GM19324 (cell line): ENCODE data around the gene PRELID1.
"Not testable (repeated sequence)": the region's sequence is repeated elsewhere in the genome, so short reads cannot be mapped to it uniquely, and the experiment has no call there.

Source experiments
- ATAC-seq: cut with Tn5 transposase; IDR thresholded peaks from one replicate; pipeline ENCODE4 v1.9.1; 2021; ENCODE audit warnings: mild to moderate bottlenecking, moderate library complexity; ENCODE audit not compliant: unreplicated experiment, low FRiP score

The PRELID1 gene

GRCh38 chr5:177303121-177303924 lies at the start of gene PRELID1, which contains the start of gene RAB24:
Gene PRELID1 (plus strand): TSS chr5:177303799. CDS start chr5:177303986, 187 bp downstream.
Gene RAB24 (minus strand): TSS chr5:177303719. CDS start chr5:177303288, 431 bp downstream.
- peak; percentile 67 for ATAC-seq

- ATAC-seq, result no peak
Observed at GRCh38 chr5:177256296-177256695, 47.3 kb upstream of the PRELID1 start.

GRCh38 chr5:177258711-177259110 lies 44.9 kb upstream of the PRELID1 start:
- ATAC-seq, result not testable (repeated sequence)

- no peak for ATAC-seq
Observed at GRCh38 chr5:177260961-177261360, 42.6 kb upstream of the PRELID1 start.

- ATAC-seq, result no peak
Observed at GRCh38 chr5:177261510-177261909, 42.1 kb upstream of the PRELID1 start.

GRCh38 chr5:177264178-177264577 lies 39.4 kb upstream of the PRELID1 start:
- no peak for ATAC-seq

GRCh38 chr5:177265395-177265794 lies 38.2 kb upstream of the PRELID1 start:
- ATAC-seq, result no peak

GRCh38 chr5:177269232-177269895 lies 34.2 kb upstream of the PRELID1 start:
- ATAC-seq, result no peak

GRCh38 chr5:177269976-177270375 lies 33.6 kb upstream of the PRELID1 start:
- ATAC-seq, result no peak

GRCh38 chr5:177270653-177271052 lies 32.9 kb upstream of the PRELID1 start:
- no peak for ATAC-seq

- ATAC-seq, result no peak
Observed at GRCh38 chr5:177271113-177271512, 32.5 kb upstream of the PRELID1 start.

- no peak for ATAC-seq
Observed at GRCh38 chr5:177275883-177276282, 27.7 kb upstream of the PRELID1 start.

GRCh38 chr5:177276886-177277285 lies 26.7 kb upstream of the PRELID1 start:
- ATAC-seq, result no peak

GRCh38 chr5:177288191-177288590 lies 15.4 kb upstream of the PRELID1 start:
- no peak for ATAC-seq

GRCh38 chr5:177290816-177291596 lies 12.6 kb upstream of the PRELID1 start:
- no peak for ATAC-seq

GRCh38 chr5:177291735-177292134 lies 11.9 kb upstream of the PRELID1 start:
- ATAC-seq, result no peak

GRCh38 chr5:177293819-177294581 lies 9.6 kb upstream of the PRELID1 start:
- no peak for ATAC-seq

GRCh38 chr5:177294632-177295031 lies 9.0 kb upstream of the PRELID1 start:
- ATAC-seq, result no peak

GRCh38 chr5:177295924-177296323 lies 7.7 kb upstream of the PRELID1 start:
- no peak for ATAC-seq

- ATAC-seq, result no peak
Observed at GRCh38 chr5:177296581-177296980, 7.0 kb upstream of the PRELID1 start.
